GM18907 (cell line): ENCODE data around the gene AHSG.

Experiments
- ATAC-seq: cut with Tn5 transposase; IDR thresholded peaks from one replicate; pipeline ENCODE4 v1.9.1; 2021; ENCODE audit warnings: mild to moderate bottlenecking, moderate library complexity; ENCODE audit not compliant: unreplicated experiment

Gene AHSG

DNA sequence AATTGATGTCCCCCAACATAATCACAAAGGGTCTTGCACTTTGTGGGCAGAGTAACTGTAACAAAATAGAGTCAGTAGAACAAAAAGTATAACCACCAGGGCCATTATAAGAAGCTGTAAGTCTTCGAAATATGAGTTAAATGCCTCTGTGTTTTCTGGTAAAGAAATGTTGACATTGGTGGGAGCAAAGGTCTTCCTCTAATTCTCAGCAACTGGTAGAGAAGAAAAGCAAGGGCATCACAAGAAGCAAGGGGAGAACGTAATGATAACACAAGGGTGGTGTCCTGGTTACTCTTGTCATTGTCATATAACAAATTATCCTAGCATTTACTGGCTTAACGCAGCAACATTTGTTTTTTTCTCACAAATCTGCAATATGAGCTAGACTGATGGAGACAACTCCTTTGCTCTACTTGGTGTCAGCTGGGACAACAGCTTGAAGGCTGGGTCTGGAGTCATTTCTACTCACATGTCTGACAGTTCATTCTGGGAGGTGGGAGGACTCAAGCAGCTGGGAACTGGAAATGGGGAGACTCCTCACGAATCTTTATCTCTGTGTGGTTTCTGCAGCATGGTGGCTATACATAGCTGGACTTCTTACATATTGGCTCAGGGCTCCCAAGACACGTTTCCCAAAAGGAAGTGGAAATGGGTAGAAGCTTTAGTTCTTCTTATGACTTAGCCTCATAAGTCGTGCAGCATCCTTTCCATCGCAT is 22.1 kb upstream of the AHSG start:
- no peak for ATAC-seq

DNA sequence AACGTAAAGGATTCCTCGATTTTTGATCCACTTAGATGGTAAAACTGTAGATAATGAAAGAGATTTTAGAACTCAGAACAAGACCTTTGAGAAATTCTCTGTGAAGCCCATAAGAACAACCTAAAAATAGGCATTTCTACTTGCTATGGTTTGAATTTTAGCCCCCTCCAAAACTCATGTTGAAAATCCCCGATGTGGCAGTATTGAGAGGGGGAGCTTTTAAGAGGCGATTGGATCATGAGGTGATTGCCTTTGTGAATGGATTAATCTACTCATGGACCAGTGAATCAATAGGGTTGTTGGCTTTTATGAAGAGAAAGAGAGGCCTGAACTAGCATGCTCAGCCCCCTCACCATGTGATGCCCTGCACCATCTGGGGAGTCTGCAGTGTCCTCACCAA is 20.2 kb upstream of the AHSG start:
- ATAC-seq: no peak

DNA sequence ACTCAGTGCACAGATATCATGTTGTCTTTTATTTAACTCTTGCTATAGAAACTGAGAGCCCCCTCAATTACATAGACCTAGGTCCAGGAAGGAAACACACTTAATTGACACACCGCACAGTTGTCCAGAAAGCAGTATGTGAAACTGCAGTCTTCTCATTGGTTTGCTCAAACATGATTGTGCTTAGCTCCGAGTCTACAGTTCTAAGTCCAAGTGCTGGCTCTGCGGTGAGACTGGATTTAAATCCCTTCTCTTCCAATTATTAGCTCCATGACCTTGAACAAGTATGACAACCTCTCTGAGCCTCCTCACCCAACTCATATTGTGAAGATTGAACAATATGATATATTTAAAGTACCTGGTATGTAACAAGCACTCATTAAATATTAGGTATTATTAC is 19.0 kb upstream of the AHSG start:
- no peak for ATAC-seq

DNA sequence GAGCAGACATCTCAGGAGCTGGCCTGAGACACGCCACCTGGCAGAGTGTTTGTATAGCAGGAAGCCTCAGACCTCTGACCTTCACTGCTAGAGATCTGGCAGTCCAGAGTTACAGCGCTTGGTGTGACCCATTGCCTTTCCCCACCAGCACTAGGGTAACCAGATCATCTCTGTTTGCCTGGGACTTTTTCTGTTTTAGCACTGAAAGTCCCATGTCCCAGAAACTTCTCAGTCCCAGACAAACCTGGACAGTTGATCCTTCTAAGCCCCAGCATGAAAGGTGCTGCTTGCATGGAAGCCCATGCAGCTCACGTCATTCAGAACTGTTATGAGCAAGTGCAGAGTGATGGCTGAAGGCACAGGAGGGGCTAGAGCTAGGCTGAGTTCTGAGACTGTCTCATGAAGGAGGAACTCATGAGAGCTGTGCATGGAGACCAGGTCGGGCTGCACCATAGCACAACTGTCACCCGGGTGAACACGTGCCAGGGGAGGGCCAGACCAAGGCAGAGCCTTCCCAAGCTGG is 18.2 kb upstream of the AHSG start:
- no peak for ATAC-seq

DNA sequence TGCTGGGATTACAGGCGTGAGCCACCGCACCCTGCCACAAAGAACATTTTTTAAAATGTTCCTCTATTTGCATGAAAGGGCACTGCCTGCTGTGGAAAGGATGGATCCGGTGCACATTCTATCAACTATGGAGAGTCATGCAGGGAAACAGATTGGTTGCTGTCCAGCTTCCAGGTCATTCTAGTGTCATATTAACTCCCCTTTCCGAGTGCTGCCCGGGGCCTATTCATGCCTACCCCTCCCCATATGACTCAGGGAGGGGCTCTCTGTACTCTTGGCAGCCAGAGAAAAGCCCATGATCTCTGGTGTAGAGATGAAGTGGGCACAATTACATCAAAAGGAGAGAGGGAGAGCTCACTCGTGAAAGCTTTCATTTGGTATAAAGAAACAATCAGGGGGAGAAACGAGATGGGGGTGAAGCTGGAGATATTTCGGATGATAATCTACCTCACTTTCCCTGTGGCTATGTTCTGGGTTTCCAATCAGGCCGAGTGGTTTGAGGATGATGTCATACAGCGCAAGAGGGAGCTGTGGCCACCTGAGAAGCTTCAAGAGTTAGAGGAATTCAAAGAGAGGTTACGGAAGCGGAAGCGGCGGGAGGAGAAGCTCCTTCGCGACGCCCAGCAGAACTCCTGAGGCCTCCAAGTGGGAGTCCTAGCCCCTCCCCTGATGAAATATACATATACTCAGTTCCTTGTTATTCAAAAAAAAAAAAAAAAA is 16.1 kb upstream of the AHSG start:
- no peak for ATAC-seq

DNA sequence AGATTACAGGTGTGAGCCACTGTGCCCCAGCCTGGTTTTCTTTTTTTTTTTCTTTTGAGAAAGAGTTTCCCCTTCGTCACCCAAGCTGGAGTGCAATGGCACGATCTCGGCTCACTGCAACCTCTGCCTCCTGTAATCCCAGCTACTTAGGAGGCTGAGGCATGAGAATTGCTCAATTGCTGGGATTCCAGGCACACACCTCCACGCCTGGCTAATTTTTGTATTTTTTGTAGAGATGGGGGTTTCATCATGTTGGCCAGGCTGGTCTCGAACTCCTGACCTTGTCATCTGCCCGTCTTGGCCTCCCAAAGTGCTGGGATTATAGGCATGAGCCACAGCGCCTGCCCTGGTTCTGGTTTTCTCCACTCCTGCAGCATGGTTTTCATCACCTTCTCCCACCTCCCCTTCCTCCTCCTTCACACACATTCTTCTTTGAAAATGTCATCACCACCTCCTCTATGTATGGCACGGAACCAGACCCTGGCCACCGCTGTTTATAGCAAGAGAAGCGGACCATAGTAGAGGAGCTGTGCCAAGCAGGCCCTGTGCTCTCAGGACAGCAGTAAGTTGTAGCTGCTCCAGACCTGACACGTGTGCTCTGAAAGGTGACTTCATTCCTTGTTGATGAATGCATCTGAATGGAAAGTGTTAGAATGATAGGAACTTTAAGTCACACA is 14.6 kb upstream of the AHSG start:
- ATAC-seq: no peak

DNA sequence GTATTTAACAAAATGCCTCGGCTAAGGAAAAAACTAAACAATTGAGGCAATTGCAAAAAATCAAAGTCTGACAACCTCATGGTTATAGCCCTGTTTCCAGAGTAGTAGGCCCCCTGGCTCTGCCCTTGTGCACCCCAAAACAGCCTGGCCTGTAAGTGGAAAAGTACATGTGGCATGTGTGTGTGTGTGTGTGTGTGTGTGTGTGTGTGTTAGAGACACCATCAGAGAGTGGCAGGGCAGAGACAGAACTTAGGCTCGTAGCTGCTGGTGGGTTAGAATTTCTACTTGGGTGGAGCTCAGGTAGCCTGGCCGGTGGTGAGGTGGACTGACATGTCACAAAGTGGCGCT is 14.1 kb upstream of the AHSG start:
- no peak for ATAC-seq

DNA sequence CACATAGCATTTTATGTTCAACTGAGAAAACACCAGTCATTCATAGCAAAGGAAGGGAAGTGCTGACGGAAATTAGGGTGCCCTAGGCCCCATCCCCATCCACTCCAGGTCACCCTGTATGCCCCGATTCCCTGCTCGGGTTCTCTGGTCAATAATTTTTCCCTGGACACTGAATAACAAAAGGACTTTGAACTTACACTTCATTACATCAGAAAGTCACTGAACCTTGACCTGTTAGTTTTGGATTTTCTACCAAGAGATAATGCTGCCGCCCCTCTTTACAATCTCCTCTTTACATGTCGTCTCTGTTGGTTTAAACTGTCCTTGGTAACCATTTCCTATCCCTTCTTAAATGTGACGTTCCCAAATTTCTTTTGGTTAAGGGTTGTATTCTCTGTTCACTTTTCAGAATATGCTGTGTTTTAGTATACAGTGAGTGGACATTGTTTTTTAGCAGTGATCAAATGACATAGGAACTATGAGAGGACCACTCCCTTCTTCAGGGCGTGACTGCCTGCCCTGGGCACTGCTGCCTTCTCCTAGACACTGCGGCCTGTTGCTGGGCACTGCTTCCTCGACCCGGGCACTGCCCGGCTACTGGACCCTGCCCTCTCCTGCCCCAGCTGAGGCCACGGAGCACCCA is 13.6 kb upstream of the AHSG start:
- no peak for ATAC-seq

DNA sequence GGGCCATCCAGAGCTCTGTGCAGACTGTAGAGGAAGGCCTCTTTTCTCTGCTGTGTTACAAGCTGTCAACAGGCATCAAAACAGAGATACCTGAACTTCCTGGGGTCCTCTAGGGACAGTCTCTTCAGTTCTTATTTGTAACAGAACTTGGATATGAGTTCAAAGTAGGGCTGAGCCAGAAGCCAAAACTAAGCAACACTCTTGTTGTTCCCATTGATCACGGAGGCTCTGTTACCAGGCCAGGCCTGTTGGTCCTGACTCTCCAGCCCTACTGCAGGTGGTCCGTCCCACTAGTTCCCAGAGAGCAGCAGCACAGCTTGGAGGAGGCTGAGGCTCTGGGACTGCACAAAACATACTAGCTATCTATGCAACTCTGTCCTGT is 13.1 kb upstream of the AHSG start:
- ATAC-seq: no peak

DNA sequence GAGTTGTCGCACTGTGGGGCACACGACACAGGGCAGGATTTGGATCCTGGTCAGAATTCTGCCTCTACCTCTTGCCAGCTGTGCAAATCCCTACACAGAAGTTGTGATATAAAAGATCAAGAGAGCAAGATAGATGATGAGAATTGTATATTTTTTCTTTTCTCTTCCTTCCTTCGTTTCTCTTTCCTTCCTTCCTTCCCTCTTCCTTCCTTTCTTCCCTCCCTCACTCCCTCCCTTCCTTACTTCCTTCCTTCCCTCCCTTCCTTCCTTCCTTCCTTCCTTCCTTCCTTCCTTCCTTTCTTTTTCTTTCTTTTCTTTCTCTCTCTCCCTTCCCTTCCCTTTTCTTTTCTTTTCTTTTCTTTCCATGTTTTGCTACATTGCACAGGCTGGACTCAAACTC is 12.0 kb upstream of the AHSG start:
- ATAC-seq: no peak

DNA sequence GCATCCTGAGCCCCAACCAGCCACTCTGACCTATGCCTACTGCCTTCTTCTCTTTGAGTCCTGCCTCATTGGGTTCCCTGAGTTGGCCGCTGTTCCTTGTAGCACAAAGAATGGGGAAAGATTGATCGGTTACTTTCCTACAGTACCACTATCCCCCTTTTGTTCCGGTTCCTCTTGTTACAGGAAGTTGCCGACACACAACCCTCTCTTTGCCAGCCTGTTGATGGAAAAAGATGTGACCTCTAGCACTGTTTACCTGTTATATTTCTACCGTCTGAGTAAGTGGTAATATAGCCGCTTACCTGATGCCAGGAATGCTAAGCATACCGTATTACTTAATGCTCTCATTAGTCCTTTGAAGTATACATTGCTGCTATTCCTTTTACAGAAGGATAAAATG is 9.7 kb upstream of the AHSG start:
- ATAC-seq: no peak

DNA sequence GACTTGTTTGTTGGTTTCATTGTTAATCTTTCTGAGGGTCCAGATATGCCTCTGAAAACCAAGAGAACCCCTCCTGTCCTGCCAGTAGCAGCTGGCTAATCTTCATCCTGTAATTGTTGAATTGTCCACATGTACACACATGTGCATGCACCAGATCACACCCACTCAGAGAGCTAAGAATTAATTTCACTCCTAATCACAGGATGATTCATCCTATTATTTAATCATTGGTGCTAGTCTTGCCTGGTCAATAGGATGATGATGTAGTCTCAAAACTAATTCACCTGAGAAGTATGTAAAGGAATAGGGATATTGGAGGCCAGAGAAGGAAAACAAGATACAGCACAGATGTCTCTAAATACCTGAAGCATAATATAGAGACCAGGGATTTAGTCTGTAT is 7.8 kb upstream of the AHSG start:
- ATAC-seq: no peak

DNA sequence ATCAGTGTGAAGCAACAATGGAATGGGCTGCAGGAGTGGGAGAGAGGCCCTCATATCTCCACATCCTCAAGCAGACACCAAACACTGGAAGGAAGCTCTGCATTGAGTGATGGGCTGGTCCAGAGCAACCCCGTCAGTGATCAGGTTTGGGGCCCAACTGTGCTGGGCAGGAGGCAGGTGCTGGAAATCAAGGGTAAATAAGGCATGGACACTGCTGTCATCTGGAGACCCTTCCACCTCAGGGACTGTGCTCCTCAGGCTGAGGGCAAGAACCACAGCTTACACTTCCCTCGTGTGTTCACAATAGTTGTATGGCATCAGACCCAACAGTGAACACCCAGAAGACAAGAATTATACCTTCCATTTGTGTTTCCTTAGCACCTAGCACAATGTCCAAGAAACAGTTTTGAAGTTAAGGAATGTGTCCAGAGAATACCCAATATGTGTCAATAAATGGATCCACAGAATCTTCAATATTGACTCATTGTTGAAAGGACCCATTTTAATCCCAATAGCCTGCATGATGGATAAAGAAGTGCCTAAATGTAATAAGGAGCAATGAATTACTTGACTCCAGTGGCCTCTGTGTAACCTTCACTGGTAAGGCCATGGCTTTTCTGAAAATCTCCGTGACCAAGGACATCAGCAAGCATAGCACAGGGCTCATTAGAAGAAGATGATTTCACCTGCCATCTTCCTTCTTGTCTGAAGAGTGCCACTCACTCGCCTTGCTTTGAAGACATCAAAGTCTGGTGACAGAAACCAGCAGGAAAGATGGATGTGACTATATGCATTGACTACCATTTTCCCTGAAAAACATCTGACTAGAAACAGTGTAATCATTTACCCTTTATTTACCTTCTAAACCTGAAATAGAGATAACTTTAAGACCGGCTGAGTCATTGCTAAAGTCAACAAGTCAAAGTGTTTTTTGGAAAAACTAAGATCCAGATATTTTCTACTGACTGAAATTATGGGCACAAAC is 7.0 kb upstream of the AHSG start:
- no peak for ATAC-seq

DNA sequence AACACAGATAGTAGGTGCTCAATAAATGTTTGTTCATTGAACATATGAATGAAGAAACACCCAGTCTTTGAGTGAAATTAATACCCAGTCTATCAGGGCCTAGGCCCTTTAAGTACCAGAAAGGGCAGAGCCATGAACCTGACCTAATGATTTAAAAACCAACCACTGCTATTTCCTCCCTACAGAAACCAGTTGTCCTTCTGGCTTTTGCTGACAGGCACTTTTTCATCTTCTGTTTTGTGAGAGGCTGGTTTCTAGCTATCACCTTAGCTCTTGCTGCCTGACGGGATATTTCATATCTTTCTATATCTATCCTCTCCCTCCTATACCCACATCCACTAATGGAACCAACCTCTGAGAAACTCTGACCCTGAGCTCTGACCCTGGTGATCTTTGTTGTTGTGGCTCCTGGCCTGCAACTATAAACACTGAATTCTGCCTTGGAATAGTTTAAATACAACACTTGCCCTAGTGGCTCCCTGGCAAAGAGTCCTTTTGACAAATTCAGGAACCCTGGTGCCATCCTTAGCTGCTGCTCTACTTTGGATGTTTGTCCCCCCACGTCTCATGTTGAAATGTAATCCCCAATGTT is 4.1 kb upstream of the AHSG start:
- ATAC-seq: no peak

DNA sequence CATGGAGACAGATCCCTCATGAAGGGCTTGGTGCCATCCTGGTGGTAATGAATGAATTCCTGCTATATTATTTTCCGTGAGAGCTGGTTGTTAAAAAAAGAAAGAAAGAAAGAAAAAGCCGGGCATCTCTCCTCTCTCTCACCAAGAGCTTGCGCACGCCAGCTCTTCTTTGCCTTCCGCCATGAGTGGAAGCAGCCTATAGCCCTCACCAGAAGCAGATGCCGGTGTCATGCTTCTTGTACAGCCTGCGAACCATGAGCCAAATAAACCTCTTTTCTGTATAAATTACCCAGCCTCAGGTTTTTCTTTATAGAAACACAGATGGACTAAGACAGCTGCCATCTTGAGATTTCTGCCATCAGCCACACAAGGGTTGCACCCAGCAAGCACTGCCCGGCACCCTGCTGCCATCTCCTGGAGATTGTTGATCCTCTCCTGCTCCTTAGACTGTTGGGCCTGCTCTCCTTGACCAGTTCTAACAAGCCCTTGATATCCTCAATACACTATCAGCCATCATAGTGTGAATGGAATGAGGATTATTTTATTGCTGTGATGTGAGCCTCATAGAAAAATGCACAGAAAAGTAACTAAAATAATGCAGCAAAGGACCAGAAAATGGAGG is 3.5 kb upstream of the AHSG start:
- no peak for ATAC-seq

DNA sequence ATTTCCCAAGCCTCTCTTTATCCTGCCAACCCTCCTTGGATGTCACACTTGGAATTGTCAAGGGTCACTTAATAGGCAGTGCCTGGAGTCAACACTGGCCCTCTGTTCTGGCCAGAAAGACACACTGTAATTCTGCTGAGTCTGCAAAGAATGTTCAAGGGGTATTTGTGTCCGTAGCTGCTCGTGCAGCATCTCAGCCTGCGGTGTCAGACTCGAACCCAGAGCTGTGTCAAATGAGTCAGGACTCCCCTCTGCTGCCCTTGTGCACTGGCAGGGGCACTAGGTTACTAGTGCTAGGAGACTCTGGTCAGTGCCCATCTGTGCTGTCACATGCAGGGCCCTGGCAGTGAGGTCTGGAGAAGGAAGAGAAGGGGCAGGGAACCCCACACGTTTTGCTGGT is 795 bp upstream of the AHSG start:
- ATAC-seq: no peak

DNA sequence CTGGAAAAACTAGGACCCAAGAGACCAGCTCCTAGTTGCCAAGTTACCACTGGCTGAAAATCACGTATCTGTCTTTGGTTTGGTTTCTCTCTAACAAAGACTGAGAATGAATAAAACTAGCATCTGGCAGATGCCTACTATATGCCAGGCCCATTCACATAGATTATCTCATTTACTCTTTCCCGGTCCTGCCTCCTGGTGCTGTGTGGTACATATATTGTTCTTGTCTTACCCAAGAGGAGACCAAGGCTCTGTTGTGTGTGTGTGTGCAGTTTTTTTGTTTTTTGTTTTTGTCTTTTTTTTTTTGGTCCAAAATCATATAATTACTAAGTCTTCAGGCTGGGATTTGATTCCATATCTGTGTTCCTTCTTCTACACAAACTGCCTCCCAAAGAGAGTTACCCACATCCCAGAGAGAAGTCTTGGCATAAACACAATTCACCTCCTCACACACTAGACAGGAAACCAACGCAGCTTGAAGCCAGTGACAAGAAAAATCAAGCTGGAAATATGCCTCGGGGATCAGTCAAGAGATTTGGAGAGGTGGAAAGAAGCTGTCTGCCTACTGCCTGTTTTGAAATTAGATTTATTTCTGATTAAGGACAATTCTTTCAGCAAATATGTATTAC is 891 bp downstream of the AHSG start:
- ATAC-seq: no peak

DNA sequence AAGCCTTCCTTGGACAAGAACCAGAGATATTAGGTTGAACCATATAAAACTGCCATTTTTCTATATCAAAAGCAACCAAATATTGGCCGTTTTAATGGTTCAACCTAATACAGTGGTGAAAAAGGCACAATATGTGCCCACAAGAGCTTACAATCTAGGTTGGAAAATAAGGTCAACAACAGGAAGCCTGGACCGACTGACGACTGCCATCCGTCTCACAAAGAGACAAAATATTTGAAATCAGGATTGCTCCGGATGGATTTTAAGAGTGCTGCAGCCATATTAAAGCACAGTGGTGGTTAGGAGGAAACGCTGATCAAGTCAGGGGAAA is 1.4 kb downstream of the AHSG start:
- ATAC-seq: no peak
